IMR-90 (cell line): Measurements from ENCODE around the gene ZNF217. TPM values are rescaled to one million over a fixed set of nuclear protein-coding genes. Genes with fewer than 3 reads are reported as not detected.

Experiments used
- ATAC-seq: fragments of 200-7000 bp; cut with Tn5 transposase; 2 replicates; pipeline ENCODE4 v1.9.1; 2020; ENCODE audit warnings: low read depth, mild to moderate bottlenecking, moderate library complexity
- BruUV-seq: library from RNA; stranded (reverse); fragments of 400-500 nt; replicated peaks from 2 replicates; lab custom pipeline; 2021; lab: Mats Ljungman, UMichigan
- CTCF ChIA-PET: fragments of 300-600 bp; formaldehyde crosslinking; extraction: SDS; loops from one replicate; lab custom pipeline; 2021; ENCODE audit warnings: antibody characterized with exemption; lab: Yijun Ruan, JAX
- POLR2A ChIA-PET: fragments of 300-600 bp; sonication (Branson Sonifier 250); formaldehyde crosslinking; loops from one replicate; lab custom pipeline; 2022; ENCODE audit warnings: antibody characterized with exemption; ENCODE audit not compliant: unreplicated experiment; lab: Charles Lee
- DNase-seq: peaks from one replicate; pipeline ENCODE4 v3.0.0; 2013
- H2AFZ ChIP-seq: replicated peaks from 2 replicates; pipeline ENCODE3; 2013; ENCODE audit warnings: low read length, mild to moderate bottlenecking; ENCODE audit not compliant: poor library complexity
- H2AK5ac ChIP-seq: 2 replicates; pipeline ENCODE4 v1.6.1; 2013; ENCODE audit warnings: low read depth, low read length, inconsistent platforms
- H2AK9ac ChIP-seq: replicated peaks from 2 replicates; pipeline ENCODE3; 2013; ENCODE audit warnings: mild to moderate bottlenecking, low read depth, low read length, moderate library complexity; ENCODE audit not compliant: poor library complexity
- H2BK120ac ChIP-seq: 2 replicates; pipeline ENCODE4 v1.6.1; 2013; ENCODE audit warnings: low read depth, low read length, inconsistent platforms
- H2BK15ac ChIP-seq: 3 replicates; pipeline ENCODE4 v1.6.1; 2013; ENCODE audit warnings: low read depth, low read length, inconsistent platforms
- H2BK20ac ChIP-seq: 2 replicates; pipeline ENCODE4 v1.6.1; 2013; ENCODE audit warnings: low read depth, mild to moderate bottlenecking, inconsistent platforms, low read length, moderate library complexity
- H2BK5ac ChIP-seq: 2 replicates; pipeline ENCODE4 v1.6.1; 2013; ENCODE audit warnings: mild to moderate bottlenecking, low read depth, low read length, inconsistent platforms; ENCODE audit not compliant: poor library complexity, severe bottlenecking
- H3K14ac ChIP-seq: replicated peaks from 2 replicates; pipeline ENCODE4 v1.6.1; 2013; ENCODE audit warnings: low read depth, low read length, inconsistent platforms
- H3K18ac ChIP-seq: 2 replicates; pipeline ENCODE4 v1.6.1; 2013; ENCODE audit warnings: low read depth, low read length, control low read depth
- H3K23ac ChIP-seq: 2 replicates; pipeline ENCODE4 v1.6.1; 2013; ENCODE audit warnings: low read depth, low read length, inconsistent platforms
- H3K27ac ChIP-seq: 2 replicates; pipeline ENCODE4 v1.5.1; 2013; ENCODE audit warnings: mild to moderate bottlenecking, control low read depth, low read length; ENCODE audit not compliant: insufficient read depth
- H3K27me3 ChIP-seq: 2 replicates; pipeline ENCODE4 v1.6.1; 2013; ENCODE audit warnings: low read length; ENCODE audit not compliant: control insufficient read depth, insufficient read depth
- H3K36me3 ChIP-seq: 2 replicates; pipeline ENCODE4 v1.6.1; 2013; ENCODE audit warnings: low read length, mixed read lengths; ENCODE audit not compliant: control insufficient read depth, insufficient read depth
- H3K4ac ChIP-seq: 2 replicates; pipeline ENCODE4 v1.6.1; 2013; ENCODE audit warnings: low read depth, low read length, inconsistent platforms
- H3K4me1 ChIP-seq: 2 replicates; pipeline ENCODE4 v1.6.1; 2013; ENCODE audit warnings: low read length, mixed read lengths; ENCODE audit not compliant: control insufficient read depth, insufficient read depth
- H3K4me2 ChIP-seq: 2 replicates; pipeline ENCODE4 v1.6.1; 2013; ENCODE audit warnings: low read depth, mild to moderate bottlenecking, control low read depth, low read length, moderate library complexity
- H3K4me3 ChIP-seq: 2 replicates; pipeline ENCODE4 v1.5.1; 2013; ENCODE audit warnings: low read depth, mild to moderate bottlenecking, control low read depth, low read length, moderate library complexity; ENCODE audit not compliant: insufficient read depth
- H3K56ac ChIP-seq: 2 replicates; pipeline ENCODE4 v1.6.1; 2013; ENCODE audit warnings: low read length, inconsistent platforms; ENCODE audit not compliant: insufficient read depth; ENCODE audit errors: extremely low read depth
- H3K79me1 ChIP-seq, 2 experiments: 2 replicates each; pipeline ENCODE4 v1.6.1; 2013; ENCODE audit warnings: low read length in 2 of 2, inconsistent platforms in 1 of 2, low read depth in 1 of 2
- H3K9ac ChIP-seq: 2 replicates; pipeline ENCODE4 v1.6.1; 2013; ENCODE audit warnings: low read depth, low read length, control low read depth
- H3K9me1 ChIP-seq: 2 replicates; pipeline ENCODE4 v1.6.1; 2013; ENCODE audit warnings: low read length, inconsistent platforms; ENCODE audit not compliant: insufficient read depth
- H3K9me3 ChIP-seq: 2 replicates; pipeline ENCODE4 v1.6.1; 2013; ENCODE audit warnings: low read length; ENCODE audit not compliant: control insufficient read depth, insufficient read depth
- H4K20me1 ChIP-seq: 2 replicates; pipeline ENCODE4 v1.6.1; 2013; ENCODE audit warnings: low read length, inconsistent platforms; ENCODE audit not compliant: insufficient read depth
- H4K5ac ChIP-seq: 2 replicates; pipeline ENCODE4 v1.6.1; 2013; ENCODE audit warnings: mild to moderate bottlenecking, low read depth, low read length, control low read depth
- H4K8ac ChIP-seq, 2 experiments: 2 replicates each; pipeline ENCODE4 v1.6.1; 2013; ENCODE audit warnings: low read depth in 2 of 2, low read length in 2 of 2, control low read depth in 1 of 2, inconsistent platforms in 1 of 2
- H4K91ac ChIP-seq: 2 replicates; pipeline ENCODE4 v1.6.1; 2013; ENCODE audit warnings: low read depth, low read length, inconsistent platforms; ENCODE audit not compliant: insufficient read depth
- BHLHE40 ChIP-seq: fragments of 150-350 bp; IDR thresholded peaks from 2 replicates; pipeline ENCODE4 v1.6.1; 2016; ENCODE audit warnings: mild to moderate bottlenecking, low read depth, low read length
- CEBPB ChIP-seq: IDR thresholded peaks from 2 replicates; pipeline ENCODE4 v1.6.1; 2012; ENCODE audit warnings: low read depth, low read length, improper control_type of control experiment
- CHD1 ChIP-seq: IDR thresholded peaks from 2 replicates; pipeline ENCODE4 v1.6.1; 2012; ENCODE audit warnings: low read depth, low read length, improper control_type of control experiment
- CTCF ChIP-seq: conservative IDR thresholded peaks from 2 replicates; pipeline ENCODE4 v1.5.1; 2012; ENCODE audit warnings: mild to moderate bottlenecking, low read depth, low read length, improper control_type of control experiment
- ELK1 ChIP-seq: fragments of 150-350 bp; IDR thresholded peaks from 2 replicates; pipeline ENCODE4 v1.6.1; 2016; ENCODE audit warnings: low read depth, mild to moderate bottlenecking, low read length, moderate library complexity, borderline replicate concordance
- FOS ChIP-seq: fragments of 150-350 bp; IDR thresholded peaks from 2 replicates; pipeline ENCODE4 v1.6.1; 2016; ENCODE audit warnings: low read depth, low read length
- MAFK ChIP-seq: IDR thresholded peaks from 2 replicates; pipeline ENCODE4 v1.6.1; 2012; ENCODE audit warnings: low read depth, low read length, improper control_type of control experiment
- MAZ ChIP-seq: IDR thresholded peaks from 2 replicates; pipeline ENCODE4 v1.6.1; 2012; ENCODE audit warnings: low read depth, mild to moderate bottlenecking, low read length, improper control_type of control experiment, moderate library complexity, borderline replicate concordance
- MXI1 ChIP-seq: IDR thresholded peaks from 2 replicates; pipeline ENCODE4 v1.6.1; 2012; ENCODE audit warnings: low read depth, mild to moderate bottlenecking, low read length, moderate library complexity, borderline replicate concordance
- NFE2L2 ChIP-seq: fragments of 150-350 bp; IDR thresholded peaks from 2 replicates; pipeline ENCODE4 v1.6.1; 2016; ENCODE audit warnings: low read depth, mild to moderate bottlenecking, low read length
- POLR2A ChIP-seq: IDR thresholded peaks from 2 replicates; pipeline ENCODE4 v1.6.1; 2012; ENCODE audit warnings: mild to moderate bottlenecking, low read depth, low read length
- RAD21 ChIP-seq: IDR thresholded peaks from 2 replicates; pipeline ENCODE4 v1.6.1; 2012; ENCODE audit warnings: low read length, improper control_type of control experiment
- RCOR1 ChIP-seq: IDR thresholded peaks from 2 replicates; pipeline ENCODE4 v1.6.1; 2012; ENCODE audit warnings: mild to moderate bottlenecking, low read length, improper control_type of control experiment; ENCODE audit not compliant: insufficient replicate concordance
- RFX5 ChIP-seq: IDR thresholded peaks from 2 replicates; pipeline ENCODE4 v1.8.0; 2012; ENCODE audit warnings: low read depth, mild to moderate bottlenecking, low read length, moderate library complexity
- SMC3 ChIP-seq: fragments of 150-350 bp; IDR thresholded peaks from 2 replicates; pipeline ENCODE4 v1.6.1; 2016; ENCODE audit warnings: low read depth, mild to moderate bottlenecking, antibody characterized with exemption, low read length, moderate library complexity
- USF2 ChIP-seq: fragments of 150-350 bp; IDR thresholded peaks from 2 replicates; pipeline ENCODE4 v1.6.1; 2017; ENCODE audit warnings: mild to moderate bottlenecking, antibody characterized with exemption, low read length, low read depth
- WGBS, 2 experiments: methylation state at CpG; one replicate each; pipeline versions ENCODE4 v1.1.5 to v1.1.7; 2013; ENCODE audit warnings: missing lambda C conversion rate in 2 of 2; ENCODE audit not compliant: insufficient read length in 1 of 2; ENCODE audit errors: extremely low coverage in 2 of 2; 5-methylcytosine and 5-hydroxymethylcytosine counted together
- dilution Hi-C: fragments of 300-500 bp; cut with HindIII; formaldehyde crosslinking; loops from one replicate; pipeline ENCODE4 v1.14.3; 2018; ENCODE audit warnings: low sequenced_read_pairs; ENCODE audit not compliant: unreplicated experiment
- in situ Hi-C: fragments of 300-500 bp; cut with MboI; formaldehyde crosslinking; loops from 3 replicates; pipeline ENCODE4 v1.14.3; 2019; ENCODE audit warnings: low sequenced_read_pairs, inconsistent platforms, mixed read lengths
- intact Hi-C: fragments of 100-400 bp; cut with micrococcal nuclease; formaldehyde crosslinking; loops from 2 replicates; pipeline ENCODE4 v1.10.0; 2022
- polyA plus RNA-seq, 3 experiments: library from polyadenylated mRNA; depleted of rRNA; stranded (reverse); fragments of >200 nt; gene quantifications; 2 replicates each; pipeline ENCODE4 v1.2.3, GENCODE V29; 2012; ENCODE audit warnings: low replicate concordance in 1 of 3
- total RNA-seq: library from RNA; depleted of rRNA; stranded (reverse); fragments of >200 nt; gene quantifications from 2 replicates; pipeline ENCODE4 v1.2.3, GENCODE V29; 2012

The ZNF217 gene
- total and polyA plus RNA-seq, 2 of the 4 experiments (the other 2 are of a cell fraction), result 9.1 to 27.8 TPM

- intact Hi-C loops (loop anchor here (5.0 to 10.0 kb wide), 2 partner anchors 489 to 621 kb away; no protein-coding TSS in a partner anchor), in situ Hi-C loops (loop anchor here (5.0 to 10.0 kb wide), 2 partner anchors 366 to 629 kb away; partner anchors contain the start of gene PFDN4), dilution Hi-C loops (no loop called here)
- Histone ChIP-seq H3K4me2 (no peak overlapping the region), H3K18ac (no peak overlapping the region), H3K4me1 (peaks cover 6% of the 10 kb centered on the region), H4K20me1 (peaks cover 71% of the 10 kb centered on the region), H3K27me3 (no peaks in the 10 kb centered on the region), H3K9me3 (no peaks in the 10 kb centered on the region), H2BK15ac (no peak overlapping the region), H3K4me3 (no peak overlapping the region), H2AK5ac (no peak overlapping the region), H3K36me3 (peaks cover 65% of the 10 kb centered on the region), H3K27ac (no peak overlapping the region), H3K14ac (no peak overlapping the region), H4K8ac (no peak overlapping the region), H3K79me1 (peaks cover 4 to 45% of the 10 kb centered on the region in 2 experiments; a peak in 3 of 4 replicates), H2BK20ac (no peak overlapping the region), H4K91ac (no peak overlapping the region), H3K9me1 (peaks cover under 1% of the 10 kb centered on the region; the same call in 1 of the 2 replicates), H2BK120ac (no peak overlapping the region), H3K23ac (no peak overlapping the region), H3K56ac (no peak overlapping the region), H2AFZ (no peak overlapping the region), H2BK5ac (no peak overlapping the region), H4K5ac (no peak overlapping the region), H3K9ac (no peak overlapping the region), H3K4ac (no peak overlapping the region), H2AK9ac (no peak overlapping the region)
- ChIA-PET POLR2A (no interaction called here), CTCF (interaction anchor here (1.6 kb wide), 1 partner anchor 359 kb away, joined by 5 read pairs; no protein-coding TSS in a partner anchor)
- ATAC-seq (no peak), DNase-seq (no peak)
- 98% methylated on average over 9 of the region's 12 CpGs; no CpG with 5 or more reads in 1 of the 2 experiments for WGBS, 2 experiments
- no TSS peak for BruUV-seq
- TF ChIP-seq SMC3 (no peak), MAZ (no peak), MAFK (no peak), MXI1 (no peak), RAD21 (no peak), FOS (no peak), ELK1 (no peak), CHD1 (no peak), RCOR1 (no peak), BHLHE40 (no peak), CEBPB (no peak), RFX5 (no peak), USF2 (no peak), CTCF (no peak), POLR2A (no peak), NFE2L2 (no peak)
Observed at GRCh38 chr20:53576195-53576580, 17.5 kb downstream of the ZNF217 start.
